HG03064 (cell line): Measurements from ENCODE around the gene NMB.
A peak's percentile ranks its signal among the peaks of the same experiment; 100 is the strongest.
"Not testable (repeated sequence)": the region's sequence is repeated elsewhere in the genome, so short reads cannot be mapped to it uniquely, and the experiment has no call there.

Experiments
- ATAC-seq: cut with Tn5 transposase; IDR thresholded peaks from one replicate; pipeline ENCODE4 v1.9.1; 2021; ENCODE audit warnings: low read depth; ENCODE audit not compliant: unreplicated experiment

NMB gene

GRCh38 chr15:84658080-84658787 is at the start of gene NMB:
Gene NMB (minus strand): TSS chr15:84658199. CDS start chr15:84658152, 47 bp downstream.
- ATAC-seq = peak; percentile 48

- no peak for ATAC-seq
Observed at GRCh38 chr15:84703808-84704207, 45.8 kb upstream of the NMB start.

DNA sequence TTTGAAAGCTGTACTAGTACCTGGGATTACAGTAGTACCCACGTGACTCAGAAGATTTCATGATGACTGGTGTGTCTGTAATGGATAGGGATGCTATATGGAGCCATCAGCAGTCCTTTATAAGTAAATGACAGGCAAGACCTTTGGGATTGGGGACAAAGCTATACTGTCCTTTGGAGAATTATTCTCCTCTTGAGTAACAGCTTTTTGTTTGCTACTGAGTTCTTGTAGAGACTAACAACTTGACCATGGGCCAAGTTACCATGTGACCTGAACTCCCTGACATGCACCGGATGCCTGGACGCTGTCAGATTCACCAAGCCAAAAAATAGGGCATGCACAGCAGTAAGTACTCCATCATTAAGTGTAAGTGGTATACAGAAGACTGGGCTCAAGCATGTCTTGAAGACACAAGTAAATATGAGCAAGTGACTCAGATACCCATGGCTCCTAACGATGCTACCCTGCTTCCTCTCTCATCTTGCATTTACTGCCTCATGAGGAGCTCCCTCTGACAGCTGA is 45.0 kb upstream of the NMB start:
- no peak for ATAC-seq

DNA sequence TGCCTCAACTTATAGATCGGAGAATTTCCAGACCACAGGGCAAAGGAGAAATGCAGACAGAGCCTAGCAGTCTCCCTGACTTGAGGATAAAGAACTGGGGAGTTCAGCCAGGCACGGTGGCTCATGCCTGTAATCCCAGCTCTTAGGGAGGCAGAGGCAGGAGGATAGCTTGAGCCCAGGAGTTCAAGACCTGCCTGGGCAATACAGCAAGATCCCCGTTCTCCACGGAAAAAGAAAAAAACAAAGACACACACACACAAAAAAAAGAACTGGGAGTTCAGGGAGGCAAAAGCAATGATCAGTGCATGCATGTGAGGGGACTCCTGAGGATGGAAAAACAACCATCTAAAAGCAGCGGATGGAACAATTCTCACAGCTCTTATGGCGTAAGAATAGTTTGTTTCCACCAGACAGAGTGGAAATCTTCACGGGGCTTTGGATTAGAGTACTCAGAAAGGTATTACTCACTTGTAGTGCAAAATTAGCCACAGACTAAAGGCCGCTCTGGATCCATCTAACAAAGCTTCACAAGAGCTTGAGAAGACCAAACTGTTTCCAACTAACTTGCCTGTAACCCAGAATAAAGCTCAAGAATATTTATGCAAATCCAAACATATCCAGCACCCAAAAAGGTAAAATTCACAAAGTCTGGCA is 41.7 kb upstream of the NMB start:
- ATAC-seq = no peak

GRCh38 chr15:84697236-84697990 is 39.4 kb upstream of the NMB start:
- no peak for ATAC-seq

- ATAC-seq = no peak
Observed at GRCh38 chr15:84696757-84697156, 38.8 kb upstream of the NMB start.

- ATAC-seq = no peak
Observed at GRCh38 chr15:84690342-84690741, 32.3 kb upstream of the NMB start.

DNA sequence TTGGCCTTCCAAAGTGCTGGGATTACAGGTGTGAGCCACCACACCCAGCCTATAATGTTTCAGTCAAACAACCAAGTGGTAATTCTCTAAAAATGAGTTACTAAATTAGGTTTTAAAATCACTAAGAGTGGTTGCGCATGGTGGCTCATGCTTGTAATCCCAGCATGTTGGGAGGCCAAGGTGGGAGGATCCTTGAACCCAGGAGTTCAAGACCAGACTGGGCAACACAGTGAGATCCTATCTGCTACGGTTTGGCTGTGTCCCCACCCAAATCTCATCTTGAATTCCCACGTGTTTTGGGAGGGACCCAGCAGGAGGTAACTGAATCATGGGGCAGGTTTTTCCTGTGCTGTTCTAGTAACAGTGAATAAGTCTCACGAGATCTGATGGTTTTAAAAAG is 31.9 kb upstream of the NMB start:
- ATAC-seq = no peak

DNA sequence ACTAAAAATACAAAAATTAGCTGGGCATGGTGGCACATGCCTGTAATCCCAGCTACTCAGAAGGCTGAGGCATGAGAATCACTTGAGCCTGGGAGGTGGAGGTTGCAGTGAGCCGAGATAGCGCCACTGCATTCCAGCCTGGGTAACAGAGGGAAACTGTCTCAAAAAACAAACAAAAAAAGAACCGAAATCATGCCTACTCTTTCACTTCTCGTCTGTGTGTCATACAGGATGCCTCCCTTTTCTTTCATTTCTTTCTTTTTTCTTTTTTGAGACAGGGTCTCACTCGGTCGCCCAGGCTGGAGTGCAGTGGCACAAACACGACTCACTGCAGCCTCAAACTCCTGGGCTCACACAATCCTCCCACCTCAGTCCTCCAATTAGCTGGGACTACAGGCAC is 28.4 kb upstream of the NMB start:
- not testable (repeated sequence) for ATAC-seq

DNA sequence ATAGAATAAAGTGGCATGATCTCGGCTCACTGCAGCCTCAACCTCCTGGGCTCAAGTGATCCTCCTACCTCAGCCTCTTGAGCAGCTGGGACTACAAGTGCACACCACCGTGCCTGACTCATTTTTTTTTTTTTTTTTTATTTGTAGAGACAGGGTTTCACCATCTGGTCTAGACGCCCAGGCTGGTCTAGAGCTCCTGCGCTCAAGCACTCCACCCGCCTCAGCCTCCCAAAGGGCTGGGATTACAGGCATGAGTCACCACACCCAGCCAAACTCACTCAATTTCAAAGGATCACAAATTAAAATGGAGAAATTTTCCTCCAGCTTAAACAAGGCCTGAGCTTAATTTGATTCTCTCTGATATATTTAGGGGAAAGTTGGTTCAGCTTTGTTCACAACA is 27.3 kb upstream of the NMB start:
- ATAC-seq = no peak

DNA sequence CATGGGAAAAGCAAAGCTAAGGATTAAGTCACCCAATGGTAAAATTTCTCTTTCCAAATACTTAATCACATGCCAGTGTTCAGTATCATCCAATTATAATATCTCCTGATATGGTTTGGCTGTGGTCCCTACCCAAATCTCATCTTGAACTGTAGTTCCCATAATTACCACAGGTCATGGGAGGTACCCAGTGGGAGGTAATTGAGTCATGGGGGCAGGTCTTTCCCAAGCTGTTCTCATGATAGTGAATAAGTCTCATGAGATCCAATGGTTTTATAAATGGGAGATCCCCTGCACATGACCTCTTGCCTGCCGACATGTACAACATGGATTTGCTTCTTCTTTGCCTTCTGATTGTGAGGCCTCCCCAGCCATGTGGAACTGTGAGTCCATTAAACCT is 26.1 kb upstream of the NMB start:
- no peak for ATAC-seq

DNA sequence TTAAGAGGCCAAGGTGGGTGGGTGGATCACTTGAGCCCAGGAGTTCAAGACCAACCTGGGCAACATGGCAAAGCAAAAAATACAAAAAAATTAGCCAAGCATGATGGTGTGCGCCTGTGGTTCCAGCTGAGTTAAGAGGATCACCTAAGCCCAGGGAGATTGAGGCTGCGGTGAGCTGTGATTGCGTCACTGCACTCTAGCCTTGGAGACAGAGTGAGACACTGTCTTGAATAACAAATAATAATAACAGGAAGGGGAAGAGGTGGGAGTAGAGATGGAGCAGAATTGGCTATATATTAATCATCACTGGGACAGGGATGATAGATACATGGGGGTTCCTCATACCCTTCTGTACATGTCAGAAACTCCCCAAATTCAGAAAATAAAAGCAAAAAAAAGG is 23.8 kb upstream of the NMB start:
- ATAC-seq = no peak

DNA sequence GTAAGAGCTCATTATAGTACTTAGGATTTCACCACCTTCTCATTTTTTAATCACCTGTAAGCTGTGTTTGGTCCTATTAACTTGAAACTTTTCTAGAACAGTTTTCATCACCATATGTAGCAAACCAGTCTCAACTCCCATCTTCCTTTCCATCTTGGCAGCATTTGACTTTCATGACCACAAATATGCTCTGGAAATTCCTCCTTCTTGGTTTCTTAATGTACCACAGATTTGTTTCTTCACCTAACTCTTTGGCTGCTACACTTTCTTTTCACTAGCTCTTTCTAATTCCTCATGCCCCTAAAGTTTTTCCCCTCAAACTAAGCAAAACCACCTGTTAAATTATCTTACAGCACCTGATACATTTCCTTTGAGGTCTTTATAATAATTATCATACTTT is 13.2 kb upstream of the NMB start:
- no peak for ATAC-seq

GRCh38 chr15:84669726-84670125 is 11.7 kb upstream of the NMB start:
- no peak for ATAC-seq

GRCh38 chr15:84668221-84668982 is 10.4 kb upstream of the NMB start:
- ATAC-seq = no peak

DNA sequence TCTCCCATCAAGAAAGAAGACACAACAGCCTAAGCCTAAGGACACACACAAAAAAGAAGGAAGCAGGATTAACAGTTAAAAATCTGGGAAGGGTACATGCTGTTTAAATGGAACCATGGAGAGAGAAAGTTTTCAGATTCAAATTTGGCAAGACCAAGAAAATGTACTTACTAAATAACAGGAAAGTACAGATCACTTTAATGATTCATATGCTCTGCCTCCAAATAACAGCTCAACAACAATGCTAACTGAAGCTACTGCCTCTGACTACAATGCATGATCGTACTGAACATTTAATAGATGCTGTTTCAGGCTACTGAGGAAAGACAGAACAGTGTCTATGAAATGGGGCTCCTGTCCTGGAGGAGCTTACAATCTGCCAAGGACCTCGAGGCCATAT is 8.4 kb upstream of the NMB start:
- no peak for ATAC-seq

GRCh38 chr15:84661001-84661400 is 3.0 kb upstream of the NMB start:
- no peak for ATAC-seq

DNA sequence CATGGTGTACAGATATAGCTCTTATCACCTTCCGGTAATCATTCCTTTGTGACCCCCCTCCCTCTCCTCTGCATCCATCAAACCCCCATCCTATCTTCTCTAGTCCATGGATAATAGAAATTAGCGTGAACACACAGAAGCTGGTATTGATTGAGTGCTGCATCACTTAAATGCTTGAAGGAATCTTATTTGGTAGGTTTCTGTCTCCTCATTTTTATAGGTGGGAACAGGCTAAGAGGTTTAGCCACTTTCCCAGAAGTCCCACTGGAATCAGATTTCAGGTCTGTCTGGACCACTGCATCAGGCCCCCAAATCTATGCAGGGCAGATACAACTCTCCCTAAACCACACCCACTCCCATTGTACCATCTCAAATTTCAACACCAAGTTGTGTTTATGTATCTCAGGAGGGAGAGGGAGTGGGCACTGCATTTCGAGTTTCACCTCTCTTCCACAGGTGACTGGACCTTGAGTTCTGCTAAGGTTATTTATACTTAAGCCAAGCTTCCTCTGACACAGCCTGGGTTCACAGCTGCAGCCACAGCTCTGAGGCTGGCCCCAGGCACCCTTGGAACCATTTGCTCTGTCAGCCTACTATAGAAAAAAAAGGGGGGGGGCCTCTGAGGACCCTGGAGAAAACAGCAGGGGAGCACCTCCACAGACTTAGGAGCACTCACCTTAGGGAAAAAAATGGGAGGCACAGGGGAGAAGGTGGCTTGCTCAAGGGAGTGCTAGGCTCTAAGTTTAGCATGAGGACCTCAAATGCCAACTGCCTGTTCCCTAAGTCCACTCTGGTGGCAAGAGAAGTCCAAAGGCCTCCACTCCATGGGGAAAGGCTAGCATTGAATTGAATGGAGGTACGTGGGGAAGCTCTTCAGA is 2.1 kb upstream of the NMB start:
- ATAC-seq = no peak

GRCh38 chr15:84658788-84659411 is 901 bp upstream of the NMB start:
- ATAC-seq = no peak

GRCh38 chr15:84657748-84658079 is 285 bp downstream of the NMB start:
- no peak for ATAC-seq
